PC-9 (cell line): ENCODE data around the gene TSTD1.

Source experiments
- EZH2 ChIP-seq: fragments of 200-600 bp; sonication (generic); IDR thresholded peaks from 2 replicates; pipeline ENCODE4 v1.8.0; 2017; ENCODE audit warnings: antibody characterized with exemption, low read depth
- TF ChIP-seq, protein P1 (sequence below): fragments of 200-600 bp; sonication (generic); conservative IDR thresholded peaks from 2 replicates; pipeline ENCODE4 v1.6.1; 2017; ENCODE audit warnings: mixed run types, antibody characterized with exemption, mild to moderate bottlenecking, moderate library complexity

DNA sequence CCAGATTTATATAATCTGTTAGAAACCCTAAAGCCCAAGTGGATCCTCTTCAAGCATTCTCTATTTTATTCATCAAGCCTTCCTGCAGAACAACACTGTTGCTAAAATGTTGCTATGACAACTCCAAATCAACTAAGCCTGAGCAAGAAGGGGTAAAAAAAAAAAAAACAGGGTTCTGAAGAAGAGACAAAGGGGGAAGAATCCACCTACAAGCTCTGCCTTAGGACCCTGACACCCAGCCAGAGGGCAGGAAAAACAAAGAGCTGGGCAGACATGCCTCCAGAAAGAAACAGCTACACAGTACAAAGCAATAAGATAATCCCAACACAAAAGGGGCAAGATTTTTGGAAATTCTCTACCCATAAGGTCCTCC, 5.8 kb upstream of the TSTD1 start:
- TF ChIP-seq, protein P1, sequence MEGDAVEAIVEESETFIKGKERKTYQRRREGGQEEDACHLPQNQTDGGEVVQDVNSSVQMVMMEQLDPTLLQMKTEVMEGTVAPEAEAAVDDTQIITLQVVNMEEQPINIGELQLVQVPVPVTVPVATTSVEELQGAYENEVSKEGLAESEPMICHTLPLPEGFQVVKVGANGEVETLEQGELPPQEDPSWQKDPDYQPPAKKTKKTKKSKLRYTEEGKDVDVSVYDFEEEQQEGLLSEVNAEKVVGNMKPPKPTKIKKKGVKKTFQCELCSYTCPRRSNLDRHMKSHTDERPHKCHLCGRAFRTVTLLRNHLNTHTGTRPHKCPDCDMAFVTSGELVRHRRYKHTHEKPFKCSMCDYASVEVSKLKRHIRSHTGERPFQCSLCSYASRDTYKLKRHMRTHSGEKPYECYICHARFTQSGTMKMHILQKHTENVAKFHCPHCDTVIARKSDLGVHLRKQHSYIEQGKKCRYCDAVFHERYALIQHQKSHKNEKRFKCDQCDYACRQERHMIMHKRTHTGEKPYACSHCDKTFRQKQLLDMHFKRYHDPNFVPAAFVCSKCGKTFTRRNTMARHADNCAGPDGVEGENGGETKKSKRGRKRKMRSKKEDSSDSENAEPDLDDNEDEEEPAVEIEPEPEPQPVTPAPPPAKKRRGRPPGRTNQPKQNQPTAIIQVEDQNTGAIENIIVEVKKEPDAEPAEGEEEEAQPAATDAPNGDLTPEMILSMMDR: no peak
- TF ChIP-seq EZH2: no peak
